IPS-20b (cell line): ENCODE measurements around the gene RCAN2.

ENCODE experiments used
- H3K27ac ChIP-seq: one replicate; pipeline ENCODE4 v1.5.1; 2013; ENCODE audit warnings: low read length
- H3K27me3 ChIP-seq: 2 replicates; pipeline ENCODE4 v1.6.1; 2013; ENCODE audit warnings: mild to moderate bottlenecking, low read length, inconsistent platforms; ENCODE audit not compliant: insufficient read depth
- H3K36me3 ChIP-seq: 2 replicates; pipeline ENCODE4 v1.6.1; 2013; ENCODE audit warnings: low read depth, mild to moderate bottlenecking, inconsistent platforms, low read length, moderate library complexity; ENCODE audit not compliant: insufficient read depth
- H3K4me1 ChIP-seq: 2 replicates; pipeline ENCODE4 v1.6.1; 2013; ENCODE audit warnings: mild to moderate bottlenecking, control low read depth, inconsistent platforms, low read length, moderate library complexity; ENCODE audit not compliant: insufficient read depth
- H3K4me3 ChIP-seq: 2 replicates; pipeline ENCODE4 v1.5.1; 2013; ENCODE audit warnings: mild to moderate bottlenecking, low read length, inconsistent platforms
- H3K9ac ChIP-seq: 2 replicates; pipeline ENCODE4 v1.6.1; 2013; ENCODE audit warnings: low read depth, mild to moderate bottlenecking, inconsistent platforms, low read length, moderate library complexity
- H3K9me3 ChIP-seq: 2 replicates; pipeline ENCODE4 v1.6.1; 2013; ENCODE audit warnings: mild to moderate bottlenecking, low read depth, low read length, inconsistent platforms; ENCODE audit not compliant: insufficient read depth

RCAN2 gene

DNA sequence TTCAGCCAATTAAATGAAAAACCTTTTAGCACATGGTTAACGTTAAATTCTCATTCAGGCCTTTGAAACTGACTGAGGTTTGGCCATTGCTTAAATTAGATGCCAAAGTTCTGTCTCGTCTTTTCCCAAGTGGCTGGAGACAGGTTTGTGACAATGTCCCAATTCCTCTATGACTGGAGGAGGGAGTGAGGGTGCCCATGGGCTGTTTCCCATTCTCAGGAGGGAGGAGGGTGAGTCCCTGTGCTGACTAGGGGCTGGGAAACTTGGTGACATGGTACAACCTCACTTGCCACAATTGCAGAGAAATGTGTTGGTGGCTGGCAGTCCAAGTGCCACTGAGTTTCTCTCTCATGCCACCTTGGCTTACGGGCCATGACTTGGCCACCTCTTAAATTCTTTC is 256.5 kb downstream of the RCAN2 start:
- Histone ChIP-seq H3K4me3 (no peak overlapping the region), H3K9me3 (peaks cover 13% of the 10 kb centered on the region; the same call in 1 of the 2 replicates), H3K36me3 (no peaks in the 10 kb centered on the region), H3K4me1 (no peaks in the 10 kb centered on the region), H3K27me3 (no peaks in the 10 kb centered on the region), H3K9ac (no peak overlapping the region), H3K27ac (no peak overlapping the region)

DNA sequence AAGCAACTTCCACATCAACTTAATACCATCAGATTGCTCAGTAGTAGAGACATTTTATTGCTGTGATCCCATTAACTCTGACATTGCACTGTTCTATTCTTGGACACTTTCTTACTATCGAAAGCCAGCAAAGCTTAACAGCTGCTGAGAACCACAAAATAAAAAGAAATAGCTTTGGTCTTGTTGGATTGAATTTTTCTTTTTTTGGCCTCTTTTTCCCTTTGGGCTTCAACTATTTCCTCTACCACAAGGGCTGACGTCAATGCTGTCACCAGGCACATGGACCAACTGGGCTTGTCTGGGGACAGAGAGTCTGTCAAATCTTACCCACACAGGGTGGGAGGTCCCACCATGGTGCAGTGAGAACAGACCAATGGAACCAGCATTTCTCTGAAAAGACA is 257.1 kb downstream of the RCAN2 start:
- H3K27ac ChIP-seq = no peak overlapping the region

DNA sequence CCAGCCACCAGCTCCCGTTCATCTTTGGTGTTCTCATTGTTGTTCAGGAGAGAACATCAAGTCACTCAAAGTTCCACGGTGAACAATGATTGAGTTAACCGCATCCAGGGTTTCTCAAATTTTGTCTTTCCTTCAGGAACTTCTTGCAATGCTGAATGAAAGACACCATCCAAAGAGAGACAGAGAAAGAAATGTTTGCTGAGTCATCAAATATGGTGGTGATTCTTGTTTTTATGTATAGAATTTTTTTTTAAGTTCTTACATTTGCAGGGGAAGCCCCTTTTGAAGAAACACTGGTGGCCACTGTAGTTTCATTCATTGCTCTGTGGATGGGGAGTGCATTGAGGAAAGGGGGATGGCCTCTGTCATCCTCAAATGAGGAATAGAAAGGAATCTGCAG is 258.1 kb downstream of the RCAN2 start:
- no peak overlapping the region for H3K4me3 ChIP-seq
- H3K4me1 ChIP-seq = no peaks in the 10 kb centered on the region
- no peaks in the 10 kb centered on the region for H3K36me3 ChIP-seq
- no peak overlapping the region for H3K9ac ChIP-seq
- H3K27me3 ChIP-seq = no peaks in the 10 kb centered on the region
- H3K9me3 ChIP-seq = peaks cover 13% of the 10 kb centered on the region; the same call in 1 of the 2 replicates
- no peak overlapping the region for H3K27ac ChIP-seq

More for the DNA sequence above, 257.1 kb downstream of the RCAN2 start:
- H3K36me3 ChIP-seq = no peaks in the 10 kb centered on the region
- peaks cover 13% of the 10 kb centered on the region; the same call in 1 of the 2 replicates for H3K9me3 ChIP-seq
- H3K27me3 ChIP-seq = no peaks in the 10 kb centered on the region
- no peak overlapping the region for H3K9ac ChIP-seq
- no peak overlapping the region for H3K4me3 ChIP-seq
- H3K4me1 ChIP-seq = no peaks in the 10 kb centered on the region

DNA sequence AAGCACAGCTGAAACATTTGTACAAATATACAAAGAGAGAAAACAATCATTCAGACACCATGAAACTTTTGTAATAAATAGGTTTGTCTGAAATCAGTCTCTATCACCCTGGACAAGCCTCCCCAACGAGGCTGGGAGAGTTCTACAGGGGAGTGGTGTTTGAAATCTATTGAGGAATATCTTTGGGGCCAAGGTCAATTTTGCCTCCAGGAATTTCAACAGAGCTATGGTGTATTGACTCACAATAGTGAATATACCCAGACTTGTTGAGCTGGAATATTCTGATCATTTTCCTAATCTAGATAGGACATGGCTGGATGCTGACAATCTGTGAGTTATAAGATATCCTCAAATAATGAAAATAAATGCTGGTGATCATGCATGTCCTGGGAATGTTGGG is 269.0 kb downstream of the RCAN2 start:
- no peak overlapping the region for H3K27ac ChIP-seq
- H3K9ac ChIP-seq = no peak overlapping the region
- no peaks in the 10 kb centered on the region for H3K27me3 ChIP-seq
- H3K4me1 ChIP-seq = no peaks in the 10 kb centered on the region
- H3K4me3 ChIP-seq = no peak overlapping the region
- H3K36me3 ChIP-seq = no peaks in the 10 kb centered on the region
- H3K9me3 ChIP-seq = no peaks in the 10 kb centered on the region

DNA sequence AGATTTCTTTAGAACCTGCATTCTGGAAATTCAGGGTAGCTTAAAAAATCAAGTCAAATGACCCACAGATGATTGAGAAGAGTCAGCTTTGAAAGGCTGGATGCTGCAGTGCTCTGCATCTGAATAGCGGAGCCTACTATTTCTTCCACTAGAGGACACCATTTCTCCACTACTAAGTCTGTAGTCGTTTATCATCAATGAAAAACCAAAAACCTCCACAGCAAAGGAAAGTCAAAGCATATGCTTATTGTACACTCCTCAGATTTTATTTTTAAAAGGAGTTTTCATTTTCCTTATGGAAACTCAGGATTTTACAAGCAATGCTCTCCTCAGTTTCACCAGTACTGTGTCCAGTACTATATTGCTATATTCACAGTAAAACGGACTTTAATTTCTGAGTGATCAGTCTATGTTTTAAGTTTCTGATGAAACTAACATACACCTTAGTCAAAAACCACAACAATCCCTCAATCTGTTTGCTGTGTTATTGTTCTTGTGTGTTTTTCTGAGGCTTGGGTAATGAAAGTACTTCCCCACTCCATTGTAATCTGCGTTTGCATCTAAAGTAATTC is 269.9 kb downstream of the RCAN2 start:
- no peaks in the 10 kb centered on the region for H3K9me3 ChIP-seq
- no peak overlapping the region for H3K4me3 ChIP-seq
- H3K27ac ChIP-seq = no peak overlapping the region
- H3K27me3 ChIP-seq = peaks cover 4% of the 10 kb centered on the region; the same call in 1 of the 2 replicates
- H3K36me3 ChIP-seq = no peaks in the 10 kb centered on the region
- H3K9ac ChIP-seq = no peak overlapping the region
- no peaks in the 10 kb centered on the region for H3K4me1 ChIP-seq

DNA sequence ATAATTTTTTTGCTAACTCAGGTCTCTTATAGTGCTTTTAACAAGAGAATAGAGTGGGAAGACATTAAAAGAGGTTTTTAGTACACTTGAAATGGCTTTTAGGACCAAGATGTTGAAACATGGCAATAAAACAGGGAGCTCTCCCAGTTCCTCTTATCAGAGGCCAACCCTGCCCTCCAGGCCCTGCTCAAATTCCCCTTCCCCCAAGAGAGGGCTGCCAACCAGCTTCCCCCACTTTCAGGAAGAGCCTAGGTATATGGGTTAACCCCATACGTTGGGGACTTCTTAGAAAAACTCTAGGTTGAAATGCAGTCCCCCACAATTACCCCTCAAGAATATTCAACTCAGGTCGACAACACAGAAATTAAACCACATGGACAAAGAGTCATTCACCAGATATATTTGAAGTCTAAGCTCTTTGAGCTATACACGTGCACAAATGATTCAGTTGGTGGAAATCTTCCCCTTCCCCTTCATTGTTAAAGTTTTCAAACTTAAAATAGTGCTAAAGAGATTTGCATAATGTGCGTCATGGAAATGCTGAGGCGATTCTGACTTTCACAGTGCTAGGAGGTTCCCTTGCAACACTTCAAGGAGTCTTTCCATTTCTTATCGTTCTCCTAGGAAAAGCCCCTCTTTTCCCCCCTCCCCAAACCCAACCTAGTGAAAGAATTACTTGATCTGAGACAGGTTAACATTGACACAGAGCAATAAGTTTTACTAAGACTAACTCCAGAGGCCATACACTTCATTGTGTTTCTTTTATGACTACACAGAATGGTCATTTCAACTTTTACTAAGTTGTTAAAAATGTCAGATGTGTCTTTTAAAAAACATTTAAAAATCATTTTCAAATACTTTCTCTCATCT is 270.7 kb downstream of the RCAN2 start:
- Histone ChIP-seq H3K9ac (no peak overlapping the region), H3K36me3 (no peaks in the 10 kb centered on the region), H3K9me3 (no peaks in the 10 kb centered on the region), H3K27me3 (peaks cover 10% of the 10 kb centered on the region; the same call in 1 of the 2 replicates), H3K27ac (no peak overlapping the region), H3K4me1 (no peaks in the 10 kb centered on the region), H3K4me3 (no peak overlapping the region)

DNA sequence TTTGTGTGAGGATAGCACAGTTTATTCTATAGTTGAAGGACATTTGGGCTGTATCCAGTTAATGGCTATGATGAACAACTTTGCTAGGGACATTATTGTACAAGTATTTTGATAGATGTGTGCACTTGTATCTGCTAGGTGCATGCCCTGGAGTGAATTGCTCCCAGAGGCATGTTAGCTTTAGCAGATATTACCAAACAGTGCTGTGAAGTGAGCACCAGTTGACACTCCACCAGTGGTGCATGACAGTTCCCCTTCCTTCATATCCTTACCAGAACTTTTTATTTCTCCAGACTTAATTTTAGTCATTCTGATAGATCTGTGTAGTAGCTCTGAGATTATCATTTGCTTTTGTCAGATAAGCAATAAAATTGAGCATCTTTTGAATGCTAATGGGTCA is 271.6 kb downstream of the RCAN2 start:
- no peak overlapping the region for H3K4me3 ChIP-seq
- no peak overlapping the region for H3K9ac ChIP-seq
- no peaks in the 10 kb centered on the region for H3K4me1 ChIP-seq
- peaks cover 20% of the 10 kb centered on the region for H3K27me3 ChIP-seq
- no peak overlapping the region for H3K27ac ChIP-seq
- no peaks in the 10 kb centered on the region for H3K36me3 ChIP-seq
- no peaks in the 10 kb centered on the region for H3K9me3 ChIP-seq

DNA sequence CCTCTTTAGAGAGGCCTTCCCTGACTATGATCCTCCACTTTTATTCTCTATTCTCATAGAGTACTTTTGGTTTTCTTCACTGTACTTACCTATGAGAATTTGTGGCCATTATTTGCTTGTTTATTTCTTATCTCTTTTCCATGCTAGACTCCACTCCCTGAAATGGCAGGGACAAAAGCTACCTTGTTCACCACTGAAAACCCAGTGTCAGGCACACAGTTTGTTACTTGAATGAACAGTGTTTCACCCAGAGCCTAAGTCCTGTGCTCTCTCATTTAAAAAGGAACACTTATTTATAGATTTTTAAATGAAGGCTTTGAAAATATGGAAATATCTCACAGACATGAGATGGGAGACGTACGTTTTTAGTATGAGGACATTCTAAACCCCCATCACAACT is 272.8 kb downstream of the RCAN2 start:
- no peaks in the 10 kb centered on the region for H3K4me1 ChIP-seq
- no peaks in the 10 kb centered on the region for H3K9me3 ChIP-seq
- no peak overlapping the region for H3K27ac ChIP-seq
- peaks cover 23% of the 10 kb centered on the region for H3K27me3 ChIP-seq
- no peak overlapping the region for H3K4me3 ChIP-seq
- no peak overlapping the region for H3K9ac ChIP-seq
- no peaks in the 10 kb centered on the region for H3K36me3 ChIP-seq

DNA sequence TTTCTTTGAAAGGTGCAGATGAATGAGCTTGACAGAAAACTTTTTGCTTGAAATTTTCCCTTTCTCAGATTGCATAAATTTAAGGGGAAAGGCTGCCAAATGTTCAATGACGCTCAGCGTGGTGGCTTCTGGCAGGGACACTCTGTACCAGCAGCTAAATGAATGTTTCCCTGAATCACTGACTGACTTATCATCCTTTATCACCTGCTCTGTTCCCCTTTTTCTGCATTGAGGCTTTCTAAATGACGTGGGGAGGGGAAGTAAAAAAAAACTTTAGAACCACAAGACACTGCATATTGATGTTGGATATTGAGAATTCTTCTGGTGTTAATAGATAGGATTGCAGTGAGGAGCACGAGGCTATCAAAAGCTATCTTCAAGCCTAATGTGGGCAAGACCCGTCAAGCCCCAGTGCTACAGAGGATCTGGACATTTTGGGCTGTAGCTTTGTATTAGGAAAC is 273.5 kb downstream of the RCAN2 start:
- no peaks in the 10 kb centered on the region for H3K4me1 ChIP-seq
- no peaks in the 10 kb centered on the region for H3K9me3 ChIP-seq
- no peak overlapping the region for H3K9ac ChIP-seq
- H3K27me3 ChIP-seq = peaks cover 23% of the 10 kb centered on the region
- H3K36me3 ChIP-seq = no peaks in the 10 kb centered on the region
- no peak overlapping the region for H3K27ac ChIP-seq
- no peak overlapping the region for H3K4me3 ChIP-seq

DNA sequence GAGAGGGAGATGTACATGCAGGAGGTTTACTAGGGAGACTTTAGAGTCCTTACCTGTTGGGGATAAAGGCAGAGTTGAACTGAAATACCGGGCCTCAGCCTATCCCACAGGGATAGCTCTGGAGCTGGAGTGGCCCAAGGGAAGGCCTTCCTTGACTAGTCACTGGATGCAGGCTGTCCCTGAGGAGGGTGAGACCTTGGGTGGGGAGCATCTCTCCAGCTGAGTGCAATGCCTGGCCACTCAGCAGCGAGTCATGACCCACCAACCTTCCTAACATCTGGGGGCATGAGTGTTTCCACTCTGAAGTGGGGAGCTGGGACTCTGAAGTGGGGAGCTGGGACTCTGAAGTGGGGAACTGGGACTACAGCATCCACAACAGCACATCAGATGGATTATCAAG is 274.4 kb downstream of the RCAN2 start:
- peaks cover 23% of the 10 kb centered on the region for H3K27me3 ChIP-seq
- H3K4me1 ChIP-seq = no peaks in the 10 kb centered on the region
- H3K27ac ChIP-seq = no peak overlapping the region
- H3K9ac ChIP-seq = no peak overlapping the region
- no peaks in the 10 kb centered on the region for H3K9me3 ChIP-seq
- H3K36me3 ChIP-seq = no peaks in the 10 kb centered on the region
- H3K4me3 ChIP-seq = no peak overlapping the region

DNA sequence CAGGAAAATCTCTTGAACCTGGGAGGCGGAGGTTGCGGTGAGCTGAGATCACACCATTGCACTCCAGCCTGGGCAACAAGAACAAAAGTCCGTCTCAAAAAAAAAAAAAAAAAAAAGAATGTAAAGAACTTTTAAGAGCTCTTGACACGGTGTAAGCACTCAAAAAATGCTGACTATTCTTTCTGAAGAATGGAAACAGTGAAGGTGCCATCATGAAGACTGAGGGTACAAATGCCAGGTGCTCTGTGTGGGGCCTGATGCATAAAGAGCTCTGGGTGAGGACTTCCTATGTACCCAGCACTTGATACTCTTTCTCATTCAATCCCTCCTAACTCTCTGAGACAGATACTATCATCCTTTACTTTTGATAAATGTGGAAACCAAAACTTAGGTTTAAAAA is 275.5 kb downstream of the RCAN2 start:
- Histone ChIP-seq H3K27ac (no peak overlapping the region), H3K4me3 (no peak overlapping the region), H3K9ac (no peak overlapping the region), H3K27me3 (peaks cover 23% of the 10 kb centered on the region), H3K4me1 (no peaks in the 10 kb centered on the region), H3K36me3 (no peaks in the 10 kb centered on the region), H3K9me3 (no peaks in the 10 kb centered on the region)

DNA sequence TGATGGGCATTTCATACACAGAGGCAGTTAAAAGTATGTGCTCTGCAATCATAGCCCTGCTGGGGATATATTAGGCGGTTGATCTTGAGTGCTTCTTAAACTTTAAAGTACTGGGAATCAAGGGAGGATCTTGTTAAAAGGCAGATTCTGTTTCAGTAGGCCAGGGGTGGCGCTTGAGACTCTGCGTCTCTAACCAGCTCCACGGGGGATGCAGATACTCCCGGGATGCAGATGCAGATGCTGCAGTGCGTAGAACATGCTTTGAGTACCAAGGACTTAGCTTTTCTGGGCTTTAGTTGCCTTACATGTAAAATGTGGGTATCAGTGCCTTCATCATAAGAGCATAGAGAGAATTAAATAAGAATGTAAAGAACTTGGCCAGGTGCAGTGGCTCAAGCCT is 276.0 kb downstream of the RCAN2 start:
- H3K4me1 ChIP-seq = no peaks in the 10 kb centered on the region

More for the DNA sequence above, 276.0 kb downstream of the RCAN2 start:
- H3K9me3 ChIP-seq = no peaks in the 10 kb centered on the region
- no peak overlapping the region for H3K27ac ChIP-seq
- no peaks in the 10 kb centered on the region for H3K36me3 ChIP-seq
- no peak overlapping the region for H3K9ac ChIP-seq
- peaks cover 23% of the 10 kb centered on the region for H3K27me3 ChIP-seq
- no peak overlapping the region for H3K4me3 ChIP-seq
